GM18526 (cell line): ENCODE data around the gene ARHGAP10.

Experiments
- POLR2A ChIP-seq: IDR thresholded peaks from 3 replicates; pipeline ENCODE4 v1.6.1; 2011; ENCODE audit not compliant: insufficient read length; ENCODE audit errors: extremely low read depth

Gene ARHGAP10

GRCh38 chr4:148103597-148104355 lies 371.9 kb downstream of the ARHGAP10 start:
- TF ChIP-seq POLR2A, result no peak

DNA sequence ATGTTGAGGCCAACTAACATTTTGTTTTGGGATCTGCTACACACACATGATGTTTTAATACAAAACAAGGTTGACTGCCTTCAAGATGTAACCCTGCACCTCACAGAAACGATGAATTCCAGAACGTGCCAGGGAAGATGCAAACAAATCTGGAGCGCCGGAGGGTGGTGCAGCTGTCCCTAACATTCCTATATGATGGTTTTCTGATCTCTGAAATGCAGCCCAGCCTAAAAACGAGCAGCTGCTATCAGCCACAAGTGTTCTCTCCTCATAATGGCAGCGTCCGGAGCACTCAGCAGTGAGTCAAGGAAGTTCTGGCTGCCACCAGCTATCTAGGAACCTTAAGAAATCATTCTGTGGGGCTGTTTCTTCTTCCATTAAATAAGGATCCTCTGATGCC lies 376.9 kb downstream of the ARHGAP10 start:
- TF ChIP-seq POLR2A, result no peak

GRCh38 chr4:148109216-148109615 lies 377.3 kb downstream of the ARHGAP10 start:
- no peak for TF ChIP-seq POLR2A

DNA sequence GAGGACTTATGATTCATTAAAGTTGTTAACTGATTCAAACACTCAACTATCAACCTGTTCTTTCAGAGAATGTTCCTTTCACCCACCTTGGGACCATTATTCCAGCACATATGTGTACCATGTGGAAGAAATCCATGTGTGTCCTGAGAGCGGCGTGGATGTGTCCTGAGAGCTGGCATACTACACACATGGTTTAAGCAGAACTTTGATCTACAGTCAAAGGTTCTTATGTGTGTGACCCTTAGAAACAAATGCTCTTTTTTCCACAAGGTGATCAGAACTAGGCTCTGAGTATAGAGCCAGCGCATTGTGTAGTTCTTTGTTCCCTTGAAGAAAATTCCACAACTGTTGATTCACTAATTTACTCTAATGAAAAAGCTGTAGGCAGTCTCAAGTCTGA lies 378.3 kb downstream of the ARHGAP10 start:
- TF ChIP-seq POLR2A, result no peak

- no peak for TF ChIP-seq POLR2A
Measured at GRCh38 chr4:148112231-148112982, 380.5 kb downstream of the ARHGAP10 start.

DNA sequence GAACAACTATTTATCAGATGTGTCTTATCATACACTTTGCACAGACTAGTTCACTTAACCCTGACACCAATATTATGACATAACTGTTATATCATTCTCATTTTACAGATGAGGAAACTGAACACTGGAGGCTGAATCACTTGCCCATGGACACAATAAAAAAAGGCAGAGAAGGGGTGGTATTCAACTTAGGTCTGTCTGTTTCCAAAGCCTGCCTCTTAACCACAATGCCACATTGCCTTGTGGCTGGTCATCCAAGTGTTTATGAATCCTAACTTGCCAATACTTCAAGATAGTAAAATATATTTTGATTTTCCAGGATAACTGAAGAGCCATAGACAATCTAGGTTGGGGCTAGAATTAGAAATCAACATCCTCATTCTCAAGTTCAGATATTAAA lies 382.5 kb downstream of the ARHGAP10 start:
- TF ChIP-seq POLR2A, result no peak

DNA sequence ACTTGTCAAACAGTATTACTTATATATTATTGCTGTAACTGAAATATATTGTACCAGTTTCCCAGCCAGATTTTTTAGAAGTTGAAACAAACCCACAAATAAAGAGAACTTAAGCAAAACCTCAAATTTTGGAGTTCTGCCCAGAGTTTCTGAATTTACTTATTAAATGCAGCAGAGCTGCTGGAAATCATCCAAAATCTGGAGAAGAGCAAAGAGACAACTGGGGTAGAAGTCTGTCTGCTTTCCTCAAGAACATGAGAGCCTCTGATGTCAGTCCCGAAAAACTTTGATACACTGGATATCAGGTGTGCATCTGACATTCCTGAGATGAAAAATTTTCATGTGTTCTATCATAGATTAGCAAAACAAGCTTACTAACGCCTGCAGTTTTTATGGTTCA lies 384.4 kb downstream of the ARHGAP10 start:
- TF ChIP-seq POLR2A, result no peak

GRCh38 chr4:148116969-148117368 lies 385.1 kb downstream of the ARHGAP10 start:
- TF ChIP-seq POLR2A, result no peak

DNA sequence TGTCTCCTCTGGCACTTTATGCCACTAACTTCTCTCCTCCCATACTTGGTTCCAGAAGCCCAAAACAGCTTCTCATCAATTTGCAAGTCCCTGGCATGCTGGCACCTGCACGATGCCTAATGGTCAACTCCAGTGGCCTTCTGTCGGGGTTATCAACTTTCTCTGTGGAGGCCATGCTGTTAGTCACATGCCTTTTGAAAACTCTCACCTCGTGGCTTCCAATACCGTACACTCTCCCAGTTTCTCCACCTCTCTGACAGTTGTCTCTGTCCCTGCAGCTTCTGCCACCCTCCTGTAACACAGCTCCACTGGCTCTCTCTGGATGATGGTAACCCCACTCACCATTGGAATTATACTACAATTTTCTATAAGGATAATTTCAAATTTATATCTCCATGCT lies 386.3 kb downstream of the ARHGAP10 start:
- TF ChIP-seq POLR2A, result no peak

GRCh38 chr4:148118633-148119032 lies 386.7 kb downstream of the ARHGAP10 start:
- TF ChIP-seq POLR2A, result no peak

DNA sequence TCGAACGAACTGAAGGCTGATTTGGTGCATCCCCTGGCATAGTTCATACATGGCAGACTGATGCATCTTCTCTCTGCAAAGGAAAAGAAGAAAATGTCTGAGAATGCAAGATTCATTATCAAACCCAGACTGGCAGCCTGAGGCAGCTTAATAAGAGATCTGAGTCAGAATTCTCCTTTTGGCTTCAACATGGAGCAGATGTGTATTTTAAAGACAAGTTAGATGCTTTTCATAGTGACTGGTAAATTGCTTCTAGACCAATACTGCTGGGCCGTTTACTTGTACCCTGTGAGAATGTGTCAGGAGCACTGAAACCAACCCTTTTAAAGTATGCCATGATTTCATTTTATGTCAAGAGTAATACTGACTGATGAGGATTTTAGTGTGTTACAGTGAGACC lies 388.3 kb downstream of the ARHGAP10 start:
- no peak for TF ChIP-seq POLR2A
